GM23338 (cell line): Measurements from ENCODE around the gene GRIK4. TPM values are rescaled to one million over a fixed set of nuclear protein-coding genes. Genes with fewer than 3 reads are reported as not detected.

ENCODE experiments used
- ATAC-seq: fragments of 200-7000 bp; cut with Tn5 transposase; 3 replicates; pipeline ENCODE4 v1.9.1; 2020
- DNase-seq: peaks from one replicate; pipeline ENCODE4 v3.0.0-alpha.2; 2015; ENCODE audit warnings: low spot score
- H2AFZ ChIP-seq: fragments of 200-600 bp; sonication (generic); 2 replicates; pipeline ENCODE4 v1.8.0; 2016; ENCODE audit warnings: antibody characterized with exemption, mild to moderate bottlenecking, moderate library complexity
- H3F3A ChIP-seq: fragments of 200-600 bp; sonication (generic); replicated peaks from 2 replicates; pipeline ENCODE4 v1.8.0; 2017; ENCODE audit warnings: antibody characterized with exemption, mixed run types, low read depth
- H3K27ac ChIP-seq: fragments of 200-600 bp; sonication (generic); 2 replicates; pipeline ENCODE4 v1.6.1; 2016; ENCODE audit warnings: low read depth
- H3K27me3 ChIP-seq: fragments of 200-600 bp; sonication (generic); 2 replicates; pipeline ENCODE4 v1.8.0; 2016; ENCODE audit warnings: mild to moderate bottlenecking, mixed run types, moderate library complexity; ENCODE audit not compliant: insufficient read depth
- H3K36me3 ChIP-seq: fragments of 200-600 bp; sonication (generic); 2 replicates; pipeline ENCODE4 v1.8.0; 2016; ENCODE audit warnings: mild to moderate bottlenecking; ENCODE audit not compliant: insufficient read depth
- H3K4me1 ChIP-seq: fragments of 200-600 bp; sonication (generic); 2 replicates; pipeline ENCODE4 v1.8.0; 2016; ENCODE audit warnings: mild to moderate bottlenecking, moderate library complexity; ENCODE audit not compliant: insufficient read depth
- H3K4me2 ChIP-seq: fragments of 200-600 bp; sonication (generic); 2 replicates; pipeline ENCODE4 v1.7.1; 2017; ENCODE audit warnings: mixed run types
- H3K4me3 ChIP-seq: fragments of 200-600 bp; sonication (generic); 2 replicates; pipeline ENCODE4 v1.6.1; 2016; ENCODE audit warnings: mixed run types
- H3K79me2 ChIP-seq: fragments of 200-600 bp; sonication (generic); replicated peaks from 2 replicates; pipeline ENCODE4 v1.8.0; 2017; ENCODE audit warnings: mild to moderate bottlenecking; ENCODE audit not compliant: insufficient read depth
- H3K9me2 ChIP-seq: fragments of 200-600 bp; sonication (generic); 2 replicates; pipeline ENCODE4 v1.8.0; 2017; ENCODE audit not compliant: insufficient read depth
- H4K20me1 ChIP-seq: fragments of 200-600 bp; sonication (generic); replicated peaks from 2 replicates; pipeline ENCODE4 v1.8.0; 2017; ENCODE audit warnings: mild to moderate bottlenecking; ENCODE audit not compliant: insufficient read depth
- H3K27ac Mint-ChIP-seq: 2 replicates; pipeline ENCODE4 v1.8.0; 2020; ENCODE audit warnings: inconsistent platforms, mild to moderate bottlenecking, moderate library complexity, mixed read lengths
- H3K27me3 Mint-ChIP-seq: 3 replicates; pipeline ENCODE4 v1.8.0; 2022; ENCODE audit warnings: low read depth, mild to moderate bottlenecking, moderate library complexity, mixed read lengths, inconsistent platforms; ENCODE audit not compliant: insufficient read depth, poor library complexity
- H3K36me3 Mint-ChIP-seq: 3 replicates; pipeline ENCODE4 v1.8.0; 2021; ENCODE audit warnings: low read depth, mild to moderate bottlenecking, inconsistent platforms, moderate library complexity, mixed read lengths
- H3K4me1 Mint-ChIP-seq: 3 replicates; pipeline ENCODE4 v1.8.0; 2020; ENCODE audit warnings: mild to moderate bottlenecking, inconsistent platforms, mixed read lengths
- H3K4me3 Mint-ChIP-seq: 3 replicates; pipeline ENCODE4 v1.8.0; 2021; ENCODE audit warnings: moderate library complexity, mild to moderate bottlenecking, inconsistent platforms, mixed read lengths
- H3K9me3 Mint-ChIP-seq: 3 replicates; pipeline ENCODE4 v1.8.0; 2020; ENCODE audit warnings: moderate library complexity, mild to moderate bottlenecking, inconsistent platforms, mixed read lengths
- CREB1 ChIP-seq: fragments of 250-450 bp; sonication (Bioruptor Pico); IDR thresholded peaks from 2 replicates; pipeline ENCODE4 v1.5.0; 2020; ENCODE audit warnings: low read depth, mild to moderate bottlenecking, moderate library complexity
- EZH2 ChIP-seq: fragments of 200-600 bp; sonication (generic); IDR thresholded peaks from one replicate; pipeline ENCODE4 v1.8.0; 2017; ENCODE audit warnings: antibody characterized with exemption, mild to moderate bottlenecking, low read depth; ENCODE audit not compliant: unreplicated experiment
- EZH2phosphoT487 ChIP-seq: fragments of 200-600 bp; sonication (generic); IDR thresholded peaks from one replicate; pipeline ENCODE4 v1.8.1; 2018; ENCODE audit warnings: antibody characterized with exemption; ENCODE audit not compliant: unreplicated experiment
- JUNB ChIP-seq: IDR thresholded peaks from one replicate; pipeline ENCODE4 v1.6.1; 2016; ENCODE audit warnings: antibody characterized with exemption; ENCODE audit not compliant: unreplicated experiment
- NANOG ChIP-seq: IDR thresholded peaks from 2 replicates; pipeline ENCODE4 v1.6.1; 2016; ENCODE audit warnings: antibody characterized with exemption, borderline replicate concordance
- POLR2AphosphoS5 ChIP-seq: IDR thresholded peaks from 2 replicates; pipeline ENCODE4 v1.6.1; 2016; ENCODE audit warnings: antibody characterized with exemption, low read depth
- STAT1 ChIP-seq: IDR thresholded peaks from one replicate; pipeline ENCODE4 v1.6.1; 2016; ENCODE audit warnings: antibody characterized with exemption; ENCODE audit not compliant: unreplicated experiment
- ZNF331 ChIP-seq: fragments of 250-450 bp; sonication (Bioruptor Pico); IDR thresholded peaks from 2 replicates; pipeline ENCODE4 v1.5.0; 2020; ENCODE audit warnings: low read depth, mild to moderate bottlenecking, moderate library complexity
- polyA plus RNA-seq: library from polyadenylated mRNA; unstranded; fragments of >200 nt; fragmentation: Nextera tagmentation; extraction: Ambion mirVana; gene quantifications from 2 replicates; pipeline ENCODE4 v1.2.1, GENCODE V29; 2016
- total RNA-seq: library from RNA; depleted of rRNA; stranded (reverse); fragments of >200 nt; shearing (Covaris generic); gene quantifications from 2 replicates; pipeline ENCODE4 v1.2.3, GENCODE V29; 2014
- TF ChIP-seq, protein P1 (sequence below): fragments of 250-450 bp; sonication (Bioruptor Pico); IDR thresholded peaks from 2 replicates; pipeline ENCODE4 v1.5.0; 2020; ENCODE audit warnings: mild to moderate bottlenecking, moderate library complexity
- TF ChIP-seq, protein P2 (sequence below): IDR thresholded peaks from one replicate; pipeline ENCODE4 v1.6.1; 2018; ENCODE audit warnings: antibody characterized with exemption; ENCODE audit not compliant: unreplicated experiment
- TF ChIP-seq, protein P3 (sequence below), 2 experiments: fragments of 200-600 bp in 1 of 2; sonication (generic) in 1 of 2; conservative IDR thresholded peaks; 2 replicates each; pipeline versions ENCODE4 v1.5.1 to v1.6.1; 2016 to 2017; ENCODE audit warnings: antibody characterized with exemption in 2 of 2, low read depth in 2 of 2, mild to moderate bottlenecking in 2 of 2, moderate library complexity in 1 of 2
- TF ChIP-seq, protein P4 (sequence below): IDR thresholded peaks from 2 replicates; pipeline ENCODE4 v1.6.1; 2016; ENCODE audit warnings: antibody characterized with exemption

GRIK4 gene
- total and polyA plus RNA-seq, 2 experiments from 2014 or later = 0.63 to 2.2 TPM

DNA sequence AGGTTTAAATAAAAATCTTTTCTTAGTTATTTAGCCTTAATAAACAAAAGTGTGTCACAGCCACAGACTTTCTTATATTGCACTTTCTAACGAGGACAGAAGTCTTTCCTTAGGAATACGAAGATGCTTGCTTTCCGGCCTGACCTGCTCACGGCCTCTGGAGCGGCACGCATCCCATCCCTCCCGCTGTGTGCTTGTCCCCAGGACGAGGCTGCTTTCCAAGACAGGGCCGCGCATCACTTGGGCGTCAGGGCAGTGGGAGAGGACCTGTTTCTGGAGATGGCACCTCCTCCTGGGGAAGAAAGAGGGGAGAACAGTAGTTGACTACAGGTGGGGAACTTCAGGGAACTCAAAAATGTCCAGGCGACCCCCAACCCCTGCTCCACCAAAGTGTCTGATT, 26.4 kb downstream of the GRIK4 start (continued):
- TF ChIP-seq, protein P1, sequence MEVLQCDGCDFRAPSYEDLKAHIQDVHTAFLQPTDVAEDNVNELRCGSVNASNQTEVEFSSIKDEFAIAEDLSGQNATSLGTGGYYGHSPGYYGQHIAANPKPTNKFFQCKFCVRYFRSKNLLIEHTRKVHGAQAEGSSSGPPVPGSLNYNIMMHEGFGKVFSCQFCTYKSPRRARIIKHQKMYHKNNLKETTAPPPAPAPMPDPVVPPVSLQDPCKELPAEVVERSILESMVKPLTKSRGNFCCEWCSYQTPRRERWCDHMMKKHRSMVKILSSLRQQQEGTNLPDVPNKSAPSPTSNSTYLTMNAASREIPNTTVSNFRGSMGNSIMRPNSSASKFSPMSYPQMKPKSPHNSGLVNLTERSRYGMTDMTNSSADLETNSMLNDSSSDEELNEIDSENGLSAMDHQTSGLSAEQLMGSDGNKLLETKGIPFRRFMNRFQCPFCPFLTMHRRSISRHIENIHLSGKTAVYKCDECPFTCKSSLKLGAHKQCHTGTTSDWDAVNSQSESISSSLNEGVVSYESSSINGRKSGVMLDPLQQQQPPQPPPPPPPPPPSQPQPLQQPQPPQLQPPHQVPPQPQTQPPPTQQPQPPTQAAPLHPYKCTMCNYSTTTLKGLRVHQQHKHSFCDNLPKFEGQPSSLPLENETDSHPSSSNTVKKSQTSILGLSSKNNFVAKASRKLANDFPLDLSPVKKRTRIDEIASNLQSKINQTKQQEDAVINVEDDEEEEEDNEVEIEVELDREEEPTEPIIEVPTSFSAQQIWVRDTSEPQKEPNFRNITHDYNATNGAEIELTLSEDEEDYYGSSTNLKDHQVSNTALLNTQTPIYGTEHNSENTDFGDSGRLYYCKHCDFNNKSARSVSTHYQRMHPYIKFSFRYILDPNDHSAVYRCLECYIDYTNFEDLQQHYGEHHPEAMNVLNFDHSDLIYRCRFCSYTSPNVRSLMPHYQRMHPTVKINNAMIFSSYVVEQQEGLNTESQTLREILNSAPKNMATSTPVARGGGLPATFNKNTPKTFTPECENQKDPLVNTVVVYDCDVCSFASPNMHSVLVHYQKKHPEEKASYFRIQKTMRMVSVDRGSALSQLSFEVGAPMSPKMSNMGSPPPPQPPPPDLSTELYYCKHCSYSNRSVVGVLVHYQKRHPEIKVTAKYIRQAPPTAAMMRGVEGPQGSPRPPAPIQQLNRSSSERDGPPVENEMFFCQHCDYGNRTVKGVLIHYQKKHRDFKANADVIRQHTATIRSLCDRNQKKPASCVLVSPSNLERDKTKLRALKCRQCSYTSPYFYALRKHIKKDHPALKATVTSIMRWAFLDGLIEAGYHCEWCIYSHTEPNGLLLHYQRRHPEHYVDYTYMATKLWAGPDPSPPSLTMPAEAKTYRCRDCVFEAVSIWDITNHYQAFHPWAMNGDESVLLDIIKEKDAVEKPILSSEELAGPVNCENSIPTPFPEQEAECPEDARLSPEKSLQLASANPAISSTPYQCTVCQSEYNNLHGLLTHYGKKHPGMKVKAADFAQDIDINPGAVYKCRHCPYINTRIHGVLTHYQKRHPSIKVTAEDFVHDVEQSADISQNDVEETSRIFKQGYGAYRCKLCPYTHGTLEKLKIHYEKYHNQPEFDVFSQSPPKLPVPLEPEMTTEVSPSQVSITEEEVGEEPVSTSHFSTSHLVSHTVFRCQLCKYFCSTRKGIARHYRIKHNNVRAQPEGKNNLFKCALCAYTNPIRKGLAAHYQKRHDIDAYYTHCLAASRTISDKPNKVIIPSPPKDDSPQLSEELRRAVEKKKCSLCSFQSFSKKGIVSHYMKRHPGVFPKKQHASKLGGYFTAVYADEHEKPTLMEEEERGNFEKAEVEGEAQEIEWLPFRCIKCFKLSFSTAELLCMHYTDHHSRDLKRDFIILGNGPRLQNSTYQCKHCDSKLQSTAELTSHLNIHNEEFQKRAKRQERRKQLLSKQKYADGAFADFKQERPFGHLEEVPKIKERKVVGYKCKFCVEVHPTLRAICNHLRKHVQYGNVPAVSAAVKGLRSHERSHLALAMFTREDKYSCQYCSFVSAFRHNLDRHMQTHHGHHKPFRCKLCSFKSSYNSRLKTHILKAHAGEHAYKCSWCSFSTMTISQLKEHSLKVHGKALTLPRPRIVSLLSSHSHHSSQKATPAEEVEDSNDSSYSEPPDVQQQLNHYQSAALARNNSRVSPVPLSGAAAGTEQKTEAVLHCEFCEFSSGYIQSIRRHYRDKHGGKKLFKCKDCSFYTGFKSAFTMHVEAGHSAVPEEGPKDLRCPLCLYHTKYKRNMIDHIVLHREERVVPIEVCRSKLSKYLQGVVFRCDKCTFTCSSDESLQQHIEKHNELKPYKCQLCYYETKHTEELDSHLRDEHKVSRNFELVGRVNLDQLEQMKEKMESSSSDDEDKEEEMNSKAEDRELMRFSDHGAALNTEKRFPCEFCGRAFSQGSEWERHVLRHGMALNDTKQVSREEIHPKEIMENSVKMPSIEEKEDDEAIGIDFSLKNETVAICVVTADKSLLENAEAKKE (CRISPR knock-in tag) = no peak
- TF ChIP-seq ZNF331 (CRISPR knock-in tag) = no peak
- TF ChIP-seq, protein P2, sequence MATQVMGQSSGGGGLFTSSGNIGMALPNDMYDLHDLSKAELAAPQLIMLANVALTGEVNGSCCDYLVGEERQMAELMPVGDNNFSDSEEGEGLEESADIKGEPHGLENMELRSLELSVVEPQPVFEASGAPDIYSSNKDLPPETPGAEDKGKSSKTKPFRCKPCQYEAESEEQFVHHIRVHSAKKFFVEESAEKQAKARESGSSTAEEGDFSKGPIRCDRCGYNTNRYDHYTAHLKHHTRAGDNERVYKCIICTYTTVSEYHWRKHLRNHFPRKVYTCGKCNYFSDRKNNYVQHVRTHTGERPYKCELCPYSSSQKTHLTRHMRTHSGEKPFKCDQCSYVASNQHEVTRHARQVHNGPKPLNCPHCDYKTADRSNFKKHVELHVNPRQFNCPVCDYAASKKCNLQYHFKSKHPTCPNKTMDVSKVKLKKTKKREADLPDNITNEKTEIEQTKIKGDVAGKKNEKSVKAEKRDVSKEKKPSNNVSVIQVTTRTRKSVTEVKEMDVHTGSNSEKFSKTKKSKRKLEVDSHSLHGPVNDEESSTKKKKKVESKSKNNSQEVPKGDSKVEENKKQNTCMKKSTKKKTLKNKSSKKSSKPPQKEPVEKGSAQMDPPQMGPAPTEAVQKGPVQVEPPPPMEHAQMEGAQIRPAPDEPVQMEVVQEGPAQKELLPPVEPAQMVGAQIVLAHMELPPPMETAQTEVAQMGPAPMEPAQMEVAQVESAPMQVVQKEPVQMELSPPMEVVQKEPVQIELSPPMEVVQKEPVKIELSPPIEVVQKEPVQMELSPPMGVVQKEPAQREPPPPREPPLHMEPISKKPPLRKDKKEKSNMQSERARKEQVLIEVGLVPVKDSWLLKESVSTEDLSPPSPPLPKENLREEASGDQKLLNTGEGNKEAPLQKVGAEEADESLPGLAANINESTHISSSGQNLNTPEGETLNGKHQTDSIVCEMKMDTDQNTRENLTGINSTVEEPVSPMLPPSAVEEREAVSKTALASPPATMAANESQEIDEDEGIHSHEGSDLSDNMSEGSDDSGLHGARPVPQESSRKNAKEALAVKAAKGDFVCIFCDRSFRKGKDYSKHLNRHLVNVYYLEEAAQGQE = no peak
- TF ChIP-seq CREB1 (CRISPR knock-in tag) = no peak

DNA sequence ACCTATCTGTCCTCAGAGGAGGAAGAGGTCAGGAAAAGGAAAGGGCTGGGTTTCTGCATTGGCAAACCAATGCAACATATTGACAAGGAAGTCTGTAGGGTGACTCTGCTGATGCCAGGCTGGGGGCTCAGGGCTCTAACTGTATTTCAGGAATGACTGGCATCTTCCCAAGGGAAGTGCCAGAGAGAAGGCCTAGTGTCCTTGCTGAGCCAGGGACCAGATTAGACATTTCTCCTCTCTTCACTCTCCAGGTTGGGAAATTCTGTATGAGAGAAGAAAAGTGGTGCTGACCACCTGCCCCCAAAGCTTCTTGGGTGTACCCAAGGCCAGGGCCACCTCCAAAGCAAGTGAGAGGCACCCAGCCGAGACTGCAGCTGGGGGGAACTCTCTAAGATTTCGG, 27.2 kb downstream of the GRIK4 start:
- H3K36me3 Mint-ChIP-seq = no peaks in the 10 kb centered on the region
- Histone ChIP-seq H3K27ac (no peak overlapping the region), H3K4me2 (no peak overlapping the region), H3K36me3 (no peaks in the 10 kb centered on the region), H3K4me3 (no peak overlapping the region), H3K27me3 (no peaks in the 10 kb centered on the region), H3K4me1 (no peaks in the 10 kb centered on the region), H2AFZ (no peak overlapping the region), H3K9me2 (no peaks in the 10 kb centered on the region), H3F3A (no peaks in the 10 kb centered on the region), H4K20me1 (no peaks in the 10 kb centered on the region), H3K79me2 (no peaks in the 10 kb centered on the region)
- peaks cover 7% of the 10 kb centered on the region for H3K27me3 Mint-ChIP-seq
- H3K4me1 Mint-ChIP-seq = peaks cover 6% of the 10 kb centered on the region; the same call in 2 of the 3 replicates
- H3K9me3 Mint-ChIP-seq = no peaks in the 10 kb centered on the region; the same call in 2 of the 3 replicates
- ATAC-seq (no peak), DNase-seq (no peak)
- H3K27ac Mint-ChIP-seq = no peak overlapping the region
- H3K4me3 Mint-ChIP-seq = no peak overlapping the region
- TF ChIP-seq JUNB = no peak
- TF ChIP-seq STAT1 = no peak
- TF ChIP-seq, protein P3, sequence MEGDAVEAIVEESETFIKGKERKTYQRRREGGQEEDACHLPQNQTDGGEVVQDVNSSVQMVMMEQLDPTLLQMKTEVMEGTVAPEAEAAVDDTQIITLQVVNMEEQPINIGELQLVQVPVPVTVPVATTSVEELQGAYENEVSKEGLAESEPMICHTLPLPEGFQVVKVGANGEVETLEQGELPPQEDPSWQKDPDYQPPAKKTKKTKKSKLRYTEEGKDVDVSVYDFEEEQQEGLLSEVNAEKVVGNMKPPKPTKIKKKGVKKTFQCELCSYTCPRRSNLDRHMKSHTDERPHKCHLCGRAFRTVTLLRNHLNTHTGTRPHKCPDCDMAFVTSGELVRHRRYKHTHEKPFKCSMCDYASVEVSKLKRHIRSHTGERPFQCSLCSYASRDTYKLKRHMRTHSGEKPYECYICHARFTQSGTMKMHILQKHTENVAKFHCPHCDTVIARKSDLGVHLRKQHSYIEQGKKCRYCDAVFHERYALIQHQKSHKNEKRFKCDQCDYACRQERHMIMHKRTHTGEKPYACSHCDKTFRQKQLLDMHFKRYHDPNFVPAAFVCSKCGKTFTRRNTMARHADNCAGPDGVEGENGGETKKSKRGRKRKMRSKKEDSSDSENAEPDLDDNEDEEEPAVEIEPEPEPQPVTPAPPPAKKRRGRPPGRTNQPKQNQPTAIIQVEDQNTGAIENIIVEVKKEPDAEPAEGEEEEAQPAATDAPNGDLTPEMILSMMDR (conservative IDR thresholded peaks at IDR 0.05; ENCODE audit: low read depth in 2 of 2) = no peak
- TF ChIP-seq CREB1 (CRISPR knock-in tag) = no peak
- TF ChIP-seq, protein P4, sequence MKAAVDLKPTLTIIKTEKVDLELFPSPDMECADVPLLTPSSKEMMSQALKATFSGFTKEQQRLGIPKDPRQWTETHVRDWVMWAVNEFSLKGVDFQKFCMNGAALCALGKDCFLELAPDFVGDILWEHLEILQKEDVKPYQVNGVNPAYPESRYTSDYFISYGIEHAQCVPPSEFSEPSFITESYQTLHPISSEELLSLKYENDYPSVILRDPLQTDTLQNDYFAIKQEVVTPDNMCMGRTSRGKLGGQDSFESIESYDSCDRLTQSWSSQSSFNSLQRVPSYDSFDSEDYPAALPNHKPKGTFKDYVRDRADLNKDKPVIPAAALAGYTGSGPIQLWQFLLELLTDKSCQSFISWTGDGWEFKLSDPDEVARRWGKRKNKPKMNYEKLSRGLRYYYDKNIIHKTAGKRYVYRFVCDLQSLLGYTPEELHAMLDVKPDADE = no peak
- TF ChIP-seq NANOG = no peak
- TF ChIP-seq EZH2 = no peak
- TF ChIP-seq EZH2phosphoT487 = no peak
- TF ChIP-seq POLR2AphosphoS5 = no peak
